ENCODE measurements around the gene OR8H3.
"Not testable (repeated sequence)": the region's sequence is repeated elsewhere in the genome, so short reads cannot be mapped to it uniquely, and the experiment has no call there.

Gene OR8H3

GRCh38 chr11:56122073-56122472, at the start of gene OR8H3:
TSS of gene OR8H3 (plus strand) at chr11:56122373. CDS start at chr11:56122373, 0 bp downstream.
- DNase-seq = no peak

- DNase-seq = no peak
These were observed 32.5 kb upstream of the OR8H3 start for GRCh38 chr11:56089697-56090096.

- no peak for DNase-seq
These were observed 29.2 kb upstream of the OR8H3 start, which contains the start of gene OR8I2 for GRCh38 chr11:56093008-56093407. TSS of gene OR8I2 (plus strand) at chr11:56093308. CDS start at chr11:56093308, 0 bp downstream.

GRCh38 chr11:56103210-56103737, 18.9 kb upstream of the OR8H3 start, which contains the start of gene OR8H2:
TSS of gene OR8H2 (plus strand) at chr11:56103687. CDS start at chr11:56105043, 1,356 bp downstream.
- no peak for DNase-seq

- DNase-seq = no peak
These were observed 18.0 kb downstream of the OR8H3 start, which contains the start of gene OR8J3 for GRCh38 chr11:56140151-56140661. TSS of gene OR8J3 (minus strand) at chr11:56140201. CDS start at chr11:56137718, 2,483 bp downstream.

GRCh38 chr11:56143681-56144080, 21.5 kb downstream of the OR8H3 start:
- not testable (repeated sequence) for DNase-seq

GRCh38 chr11:56151376-56151775, 29.2 kb downstream of the OR8H3 start:
- DNase-seq = no peak

GRCh38 chr11:56152333-56152732, 30.2 kb downstream of the OR8H3 start:
- DNase-seq = no peak

GRCh38 chr11:56160217-56160616, 38.0 kb downstream of the OR8H3 start, which contains the start of gene OR8K5:
TSS of gene OR8K5 (minus strand) at chr11:56160317. CDS start at chr11:56160317, 0 bp downstream.
- DNase-seq = no peak

GRCh38 chr11:56163804-56164203, 41.6 kb downstream of the OR8H3 start:
- no peak for DNase-seq

GRCh38 chr11:56172256-56172830, 50.2 kb downstream of the OR8H3 start:
- no peak for DNase-seq
